ENCODE data around the gene ADGRA1.

Gene ADGRA1

GRCh38 chr10:133055470-133055869, 32.3 kb upstream of the ADGRA1 start:
- H3K4me3 ChIP-seq (ENCODE audit: low read depth, low read length), result no peak overlapping the region
- in situ Hi-C loops (cut with HindIII; ENCODE audit: low sequenced_read_pairs), result no loop called here
- no peak for DNase-seq (ENCODE audit: low read depth, low spot score)
- TF ChIP-seq, protein P1, sequence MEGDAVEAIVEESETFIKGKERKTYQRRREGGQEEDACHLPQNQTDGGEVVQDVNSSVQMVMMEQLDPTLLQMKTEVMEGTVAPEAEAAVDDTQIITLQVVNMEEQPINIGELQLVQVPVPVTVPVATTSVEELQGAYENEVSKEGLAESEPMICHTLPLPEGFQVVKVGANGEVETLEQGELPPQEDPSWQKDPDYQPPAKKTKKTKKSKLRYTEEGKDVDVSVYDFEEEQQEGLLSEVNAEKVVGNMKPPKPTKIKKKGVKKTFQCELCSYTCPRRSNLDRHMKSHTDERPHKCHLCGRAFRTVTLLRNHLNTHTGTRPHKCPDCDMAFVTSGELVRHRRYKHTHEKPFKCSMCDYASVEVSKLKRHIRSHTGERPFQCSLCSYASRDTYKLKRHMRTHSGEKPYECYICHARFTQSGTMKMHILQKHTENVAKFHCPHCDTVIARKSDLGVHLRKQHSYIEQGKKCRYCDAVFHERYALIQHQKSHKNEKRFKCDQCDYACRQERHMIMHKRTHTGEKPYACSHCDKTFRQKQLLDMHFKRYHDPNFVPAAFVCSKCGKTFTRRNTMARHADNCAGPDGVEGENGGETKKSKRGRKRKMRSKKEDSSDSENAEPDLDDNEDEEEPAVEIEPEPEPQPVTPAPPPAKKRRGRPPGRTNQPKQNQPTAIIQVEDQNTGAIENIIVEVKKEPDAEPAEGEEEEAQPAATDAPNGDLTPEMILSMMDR (IDR thresholded peaks at IDR 0.05; ENCODE audit: low read depth, low read length), result no peak

- in situ Hi-C loops (cut with HindIII; ENCODE audit: low sequenced_read_pairs), result no loop called here
- TF ChIP-seq, protein P1 (IDR thresholded peaks at IDR 0.05; ENCODE audit: low read depth, low read length), result no peak
- H3K4me3 ChIP-seq (ENCODE audit: low read depth, low read length), result no peak overlapping the region
- DNase-seq (ENCODE audit: low read depth, low spot score), result no peak
Observed at GRCh38 chr10:133056001-133056400, 31.7 kb upstream of the ADGRA1 start.

DNA sequence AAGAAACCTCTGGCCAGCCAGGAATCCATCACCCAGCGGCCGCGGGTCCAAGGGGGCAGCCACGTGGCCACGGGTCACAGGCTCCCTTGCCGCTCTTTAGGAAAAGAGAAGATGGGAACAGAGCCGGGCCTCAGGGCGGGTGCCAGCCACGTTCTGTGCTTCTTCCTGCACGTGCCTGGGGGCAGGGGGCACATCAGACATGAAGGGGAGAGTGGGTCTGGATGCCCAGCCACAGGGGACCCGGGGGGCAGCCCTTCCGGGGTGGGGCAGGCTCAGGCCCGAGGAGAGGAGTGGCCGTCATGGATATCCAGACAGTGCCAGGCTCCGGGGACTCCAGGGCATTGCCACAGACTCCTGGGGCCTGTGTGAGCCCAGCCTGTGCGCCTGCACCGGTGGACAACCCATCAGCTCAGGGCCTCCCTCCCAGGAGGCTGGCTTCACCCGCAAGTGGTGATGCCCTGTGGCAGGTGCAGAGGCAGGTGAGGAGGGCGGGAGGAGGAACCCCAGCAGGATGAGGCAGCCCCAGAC, 31.0 kb upstream of the ADGRA1 start:
- TF ChIP-seq, protein P1 (IDR thresholded peaks at IDR 0.05; ENCODE audit: low read depth, low read length), result no peak
- in situ Hi-C loops (cut with HindIII; ENCODE audit: low sequenced_read_pairs), result no loop called here
- H3K4me3 ChIP-seq (ENCODE audit: low read depth, low read length), result no peak overlapping the region
- no peak for DNase-seq (ENCODE audit: low read depth, low spot score)

DNA sequence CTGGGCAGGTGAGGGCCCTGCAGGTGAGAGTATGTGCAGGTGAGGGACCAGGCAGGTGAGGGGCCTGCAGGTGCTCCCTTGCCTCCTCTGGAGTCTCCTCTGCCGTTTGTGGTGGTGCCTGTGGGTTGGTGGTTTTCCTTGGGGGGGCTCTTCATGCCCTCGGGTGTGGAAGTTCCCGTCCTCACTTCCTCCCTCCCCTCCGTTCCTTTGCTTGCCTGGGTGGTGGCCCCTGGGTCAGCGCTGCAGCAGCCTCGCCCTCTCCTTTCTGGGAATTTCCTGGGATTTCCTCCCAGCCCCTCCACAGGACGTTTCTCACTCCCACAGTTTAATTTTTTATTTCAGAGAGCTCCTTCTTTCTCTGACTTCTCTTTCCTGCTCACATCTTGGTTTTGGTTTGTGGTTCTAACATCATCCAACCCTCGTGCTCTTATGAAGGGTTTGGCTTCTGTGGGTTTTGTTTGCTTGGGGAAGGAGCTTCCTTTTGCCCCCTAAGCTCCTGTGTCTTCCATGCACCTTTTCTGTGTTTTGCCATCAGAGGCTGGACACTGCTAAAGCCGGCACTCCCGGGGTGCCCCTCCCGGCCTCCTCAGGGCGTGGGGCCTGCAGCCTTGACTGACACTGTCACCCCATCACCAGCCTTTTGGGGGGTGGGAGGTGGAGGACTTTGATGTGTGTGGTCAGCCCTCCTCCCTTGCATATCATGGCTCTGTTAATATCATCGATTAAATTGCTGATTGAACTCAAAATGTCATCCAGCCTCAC, 29.2 kb upstream of the ADGRA1 start:
- no peak for DNase-seq (ENCODE audit: low read depth, low spot score)
- H3K4me3 ChIP-seq (ENCODE audit: low read depth, low read length), result no peak overlapping the region
- TF ChIP-seq, protein P1 (IDR thresholded peaks at IDR 0.05; ENCODE audit: low read depth, low read length), result no peak
- in situ Hi-C loops (cut with HindIII; ENCODE audit: low sequenced_read_pairs), result no loop called here

- TF ChIP-seq, protein P1 (IDR thresholded peaks at IDR 0.05; ENCODE audit: low read depth, low read length), result no peak
- DNase-seq (ENCODE audit: low read depth, low spot score), result no peak
- H3K4me3 ChIP-seq (ENCODE audit: low read depth, low read length), result no peak overlapping the region
- in situ Hi-C loops (cut with HindIII; ENCODE audit: low sequenced_read_pairs), result no loop called here
Observed at GRCh38 chr10:133059093-133059470, 28.6 kb upstream of the ADGRA1 start.

- in situ Hi-C loops (cut with HindIII; ENCODE audit: low sequenced_read_pairs), result no loop called here
- TF ChIP-seq, protein P1 (IDR thresholded peaks at IDR 0.05; ENCODE audit: low read depth, low read length), result no peak
- no peak for DNase-seq (ENCODE audit: low read depth, low spot score)
- no peak overlapping the region for H3K4me3 ChIP-seq (ENCODE audit: low read depth, low read length)
Observed at GRCh38 chr10:133059571-133059970, 28.2 kb upstream of the ADGRA1 start.

All from astrocyte of the spinal cord (primary cell).